Lower leg skin (tissue), 3 donors: Measurements from ENCODE around the gene TMEM121B.

Experiments used
- POLR2A ChIP-seq, 2 donors: fragments of 450-650 bp; IDR thresholded peaks; one replicate each; pipeline ENCODE4 v1.6.1; 2016 to 2017; ENCODE audit warnings: antibody characterized with exemption in 2 of 2, mild to moderate bottlenecking in 1 of 2, moderate library complexity in 1 of 2
- TF ChIP-seq, protein P1 (sequence below), 3 donors: fragments of 450-650 bp; IDR thresholded peaks; one replicate each; pipeline ENCODE4 v1.5.1; 2016; ENCODE audit warnings: antibody characterized with exemption in 3 of 3, mild to moderate bottlenecking in 3 of 3, moderate library complexity in 2 of 3

DNA sequence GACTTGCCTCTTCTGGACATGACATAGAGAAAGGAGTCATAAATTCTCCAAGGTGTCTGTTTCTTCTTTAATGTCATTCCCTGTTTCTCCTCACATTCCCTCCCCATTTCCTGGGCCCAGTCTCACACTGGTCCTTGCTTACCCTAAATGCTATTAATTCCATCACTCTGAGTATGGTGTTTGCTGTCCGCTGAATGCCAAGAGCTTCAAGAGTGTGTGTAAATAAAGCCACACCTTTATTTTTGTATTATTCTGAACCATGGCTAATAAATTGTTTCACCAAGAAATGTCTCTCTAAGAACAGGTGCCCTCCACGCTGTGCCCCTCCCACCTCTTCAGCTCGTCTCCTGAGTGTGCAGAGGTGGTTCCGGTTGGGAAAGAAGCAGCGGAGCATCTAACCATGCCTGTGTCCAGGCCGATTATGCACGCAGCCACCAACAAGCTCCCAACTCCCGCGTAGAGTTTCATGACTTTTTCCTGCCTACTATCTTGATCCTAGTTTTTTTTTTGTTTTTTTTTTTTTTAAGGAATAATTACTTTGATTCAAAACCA is 8.6 kb downstream of the TMEM121B start:
- TF ChIP-seq, protein P1, sequence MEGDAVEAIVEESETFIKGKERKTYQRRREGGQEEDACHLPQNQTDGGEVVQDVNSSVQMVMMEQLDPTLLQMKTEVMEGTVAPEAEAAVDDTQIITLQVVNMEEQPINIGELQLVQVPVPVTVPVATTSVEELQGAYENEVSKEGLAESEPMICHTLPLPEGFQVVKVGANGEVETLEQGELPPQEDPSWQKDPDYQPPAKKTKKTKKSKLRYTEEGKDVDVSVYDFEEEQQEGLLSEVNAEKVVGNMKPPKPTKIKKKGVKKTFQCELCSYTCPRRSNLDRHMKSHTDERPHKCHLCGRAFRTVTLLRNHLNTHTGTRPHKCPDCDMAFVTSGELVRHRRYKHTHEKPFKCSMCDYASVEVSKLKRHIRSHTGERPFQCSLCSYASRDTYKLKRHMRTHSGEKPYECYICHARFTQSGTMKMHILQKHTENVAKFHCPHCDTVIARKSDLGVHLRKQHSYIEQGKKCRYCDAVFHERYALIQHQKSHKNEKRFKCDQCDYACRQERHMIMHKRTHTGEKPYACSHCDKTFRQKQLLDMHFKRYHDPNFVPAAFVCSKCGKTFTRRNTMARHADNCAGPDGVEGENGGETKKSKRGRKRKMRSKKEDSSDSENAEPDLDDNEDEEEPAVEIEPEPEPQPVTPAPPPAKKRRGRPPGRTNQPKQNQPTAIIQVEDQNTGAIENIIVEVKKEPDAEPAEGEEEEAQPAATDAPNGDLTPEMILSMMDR (IDR thresholded peaks at IDR 0.05): no peak
- no peak for TF ChIP-seq POLR2A (IDR thresholded peaks at IDR 0.05)
